OCI-LY1 (cell line): ENCODE results near the gene CNTN1.

Experiments
- H2AFZ ChIP-seq: fragments of 200-600 bp; sonication (generic), shearing (Covaris generic); 2 replicates; pipeline ENCODE4 v1.6.0; 2014; ENCODE audit warnings: antibody characterized with exemption, mild to moderate bottlenecking, low read length
- H3F3A ChIP-seq: fragments of 200-600 bp; sonication (generic), shearing (Covaris generic); 2 replicates; pipeline ENCODE4 v1.6.0; 2014; ENCODE audit warnings: mild to moderate bottlenecking, antibody characterized with exemption, low read length, moderate library complexity; ENCODE audit not compliant: insufficient read depth
- H3K27ac ChIP-seq: fragments of 200-600 bp; sonication (generic); 2 replicates; pipeline ENCODE4 v1.5.1; 2014; ENCODE audit warnings: low read length, mixed run types, mild to moderate bottlenecking, low read depth; ENCODE audit not compliant: poor library complexity, severe bottlenecking
- H3K27me3 ChIP-seq: fragments of 200-600 bp; sonication (generic); 2 replicates; pipeline ENCODE4 v1.6.0; 2014; ENCODE audit warnings: antibody characterized with exemption, mild to moderate bottlenecking, low read length, moderate library complexity; ENCODE audit not compliant: insufficient read depth
- H3K36me3 ChIP-seq: fragments of 200-600 bp; sonication (generic); 2 replicates; pipeline ENCODE4 v1.6.1; 2014; ENCODE audit warnings: mild to moderate bottlenecking, antibody characterized with exemption, low read length, moderate library complexity, mixed read lengths; ENCODE audit not compliant: insufficient read depth
- H3K4me1 ChIP-seq: fragments of 200-600 bp; sonication (generic); 2 replicates; pipeline ENCODE4 v1.5.1; 2014; ENCODE audit warnings: mild to moderate bottlenecking, low read length, moderate library complexity; ENCODE audit not compliant: insufficient read depth, severe bottlenecking
- H3K4me2 ChIP-seq: fragments of 200-600 bp; sonication (generic), shearing (Covaris generic); 2 replicates; pipeline ENCODE4 v1.6.1; 2014; ENCODE audit warnings: low read length
- H3K4me3 ChIP-seq: fragments of 200-600 bp; sonication (generic); 2 replicates; pipeline ENCODE4 v1.5.1; 2014; ENCODE audit warnings: low read length, low read depth, mild to moderate bottlenecking, mixed read lengths; ENCODE audit not compliant: poor library complexity, severe bottlenecking
- H3K79me2 ChIP-seq: fragments of 200-600 bp; shearing (Covaris generic); 2 replicates; pipeline ENCODE4 v1.6.1; 2016; ENCODE audit warnings: mixed run types, low read length, mixed read lengths; ENCODE audit not compliant: insufficient read depth
- H3K9ac ChIP-seq: fragments of 200-600 bp; sonication (generic), shearing (Covaris generic); 2 replicates; pipeline ENCODE4 v1.6.1; 2014; ENCODE audit warnings: mild to moderate bottlenecking, low read length, mixed read lengths
- H3K9me2 ChIP-seq: fragments of 200-600 bp; sonication (generic), shearing (Covaris generic); 2 replicates; pipeline ENCODE4 v1.6.1; 2014; ENCODE audit warnings: low read depth, mild to moderate bottlenecking, low read length, mixed read lengths
- H3K9me3 ChIP-seq: fragments of 200-600 bp; shearing (Covaris generic); 2 replicates; pipeline ENCODE4 v1.6.1; 2014; ENCODE audit warnings: low read length, mixed read lengths
- H4K20me1 ChIP-seq: fragments of 200-600 bp; sonication (generic), shearing (Covaris generic); 2 replicates; pipeline ENCODE4 v1.6.0; 2016; ENCODE audit warnings: mild to moderate bottlenecking, low read length; ENCODE audit not compliant: insufficient read depth
- EZH2 ChIP-seq: fragments of 200-600 bp; sonication (generic), shearing (Covaris generic); IDR thresholded peaks from 2 replicates; pipeline ENCODE4 v1.8.0; 2017; ENCODE audit warnings: borderline replicate concordance, mixed run types, mild to moderate bottlenecking, antibody characterized with exemption, low read length, moderate library complexity, mixed read lengths
- TF ChIP-seq, protein P1 (sequence below): fragments of 200-600 bp; sonication (generic), shearing (Covaris generic); IDR thresholded peaks from 2 replicates; pipeline ENCODE4 v1.5.1; 2017; ENCODE audit warnings: mild to moderate bottlenecking, antibody characterized with exemption, low read length, moderate library complexity, mixed read lengths

The CNTN1 gene

DNA sequence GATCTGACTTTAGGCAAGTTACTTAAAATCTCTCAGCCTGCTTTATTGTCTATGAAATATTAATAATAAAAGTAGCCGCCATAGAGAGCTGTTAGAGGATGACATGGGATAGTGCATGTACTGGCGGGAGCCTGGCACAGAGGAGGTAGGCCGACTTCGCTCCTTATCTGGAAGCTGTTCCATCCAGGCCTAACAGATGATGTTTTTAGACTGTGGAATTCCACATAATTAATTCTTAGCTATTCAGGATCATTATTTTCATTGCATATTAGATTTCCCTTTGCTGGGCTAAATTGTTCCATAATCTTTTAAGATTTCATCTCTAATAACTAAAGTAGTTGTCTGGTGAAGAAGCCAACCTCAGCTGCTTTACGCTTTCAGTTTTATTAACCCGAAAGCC, 30.8 kb downstream of the CNTN1 start:
- Histone ChIP-seq H3K27ac (no peak overlapping the region), H3K4me1 (no peaks in the 10 kb centered on the region), H3K27me3 (no peaks in the 10 kb centered on the region), H4K20me1 (no peaks in the 10 kb centered on the region), H3K9me2 (no peaks in the 10 kb centered on the region), H3K4me2 (no peak overlapping the region), H3K79me2 (no peaks in the 10 kb centered on the region), H3F3A (no peaks in the 10 kb centered on the region), H3K9me3 (no peaks in the 10 kb centered on the region), H3K36me3 (no peaks in the 10 kb centered on the region), H2AFZ (no peak overlapping the region), H3K9ac (no peak overlapping the region), H3K4me3 (no peak overlapping the region)
- TF ChIP-seq, protein P1, sequence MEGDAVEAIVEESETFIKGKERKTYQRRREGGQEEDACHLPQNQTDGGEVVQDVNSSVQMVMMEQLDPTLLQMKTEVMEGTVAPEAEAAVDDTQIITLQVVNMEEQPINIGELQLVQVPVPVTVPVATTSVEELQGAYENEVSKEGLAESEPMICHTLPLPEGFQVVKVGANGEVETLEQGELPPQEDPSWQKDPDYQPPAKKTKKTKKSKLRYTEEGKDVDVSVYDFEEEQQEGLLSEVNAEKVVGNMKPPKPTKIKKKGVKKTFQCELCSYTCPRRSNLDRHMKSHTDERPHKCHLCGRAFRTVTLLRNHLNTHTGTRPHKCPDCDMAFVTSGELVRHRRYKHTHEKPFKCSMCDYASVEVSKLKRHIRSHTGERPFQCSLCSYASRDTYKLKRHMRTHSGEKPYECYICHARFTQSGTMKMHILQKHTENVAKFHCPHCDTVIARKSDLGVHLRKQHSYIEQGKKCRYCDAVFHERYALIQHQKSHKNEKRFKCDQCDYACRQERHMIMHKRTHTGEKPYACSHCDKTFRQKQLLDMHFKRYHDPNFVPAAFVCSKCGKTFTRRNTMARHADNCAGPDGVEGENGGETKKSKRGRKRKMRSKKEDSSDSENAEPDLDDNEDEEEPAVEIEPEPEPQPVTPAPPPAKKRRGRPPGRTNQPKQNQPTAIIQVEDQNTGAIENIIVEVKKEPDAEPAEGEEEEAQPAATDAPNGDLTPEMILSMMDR: no peak
- TF ChIP-seq EZH2: no peak

- Histone ChIP-seq H3K4me2 (no peak overlapping the region), H3F3A (no peaks in the 10 kb centered on the region), H2AFZ (no peak overlapping the region), H4K20me1 (no peaks in the 10 kb centered on the region), H3K79me2 (no peaks in the 10 kb centered on the region), H3K9ac (no peak overlapping the region), H3K4me1 (no peaks in the 10 kb centered on the region), H3K9me2 (no peaks in the 10 kb centered on the region), H3K4me3 (no peak overlapping the region), H3K27ac (no peak overlapping the region), H3K27me3 (no peaks in the 10 kb centered on the region), H3K36me3 (no peaks in the 10 kb centered on the region), H3K9me3 (no peaks in the 10 kb centered on the region)
- TF ChIP-seq, protein P1: no peak
- TF ChIP-seq EZH2: no peak
Measured at GRCh38 chr12:40726366-40726765, 34.1 kb downstream of the CNTN1 start.

DNA sequence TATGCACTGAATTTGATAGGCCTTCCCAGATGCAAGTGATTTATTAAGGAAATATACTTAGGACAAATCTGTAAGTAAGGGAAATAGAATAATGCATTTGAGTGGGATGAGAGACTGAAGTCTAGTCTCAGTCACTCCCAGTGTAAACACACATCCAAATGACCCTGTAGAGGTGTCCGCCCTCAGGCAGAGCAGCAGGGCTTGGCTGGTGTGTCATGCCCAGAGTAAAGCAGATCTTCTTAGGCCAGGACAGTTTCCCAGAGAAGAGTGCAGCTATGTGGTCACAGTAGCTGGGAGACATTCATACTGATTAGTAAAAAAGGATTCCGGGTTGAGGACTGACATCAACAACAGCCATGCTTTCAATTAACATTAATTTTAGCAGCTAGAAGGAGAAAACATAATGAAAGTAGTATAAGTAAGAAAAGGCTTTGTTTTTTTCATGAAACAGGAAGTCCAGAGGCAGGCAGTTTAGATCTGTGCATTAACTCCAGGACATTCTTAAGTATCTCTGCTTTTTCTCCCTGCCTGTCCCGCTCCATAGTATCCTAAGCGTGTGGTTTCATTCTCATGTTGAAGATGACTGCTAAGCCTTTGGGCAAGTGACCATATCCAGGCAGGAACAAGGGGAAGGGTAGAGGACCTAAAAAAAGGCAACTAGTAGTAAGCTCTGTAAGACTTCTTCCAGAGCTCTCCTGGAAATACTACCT, 35.7 kb downstream of the CNTN1 start:
- Histone ChIP-seq H3K4me2 (no peak overlapping the region), H3K27ac (no peak overlapping the region)

More for the DNA sequence above, 35.7 kb downstream of the CNTN1 start:
- TF ChIP-seq, protein P1: no peak
- H3K9ac ChIP-seq: no peak overlapping the region
- H4K20me1 ChIP-seq: no peaks in the 10 kb centered on the region
- no peaks in the 10 kb centered on the region for H3K79me2 ChIP-seq
- H3K4me3 ChIP-seq: no peak overlapping the region
- H3K36me3 ChIP-seq: no peaks in the 10 kb centered on the region
- H2AFZ ChIP-seq: no peak overlapping the region
- no peaks in the 10 kb centered on the region for H3K9me2 ChIP-seq
- H3F3A ChIP-seq: no peaks in the 10 kb centered on the region
- no peaks in the 10 kb centered on the region for H3K4me1 ChIP-seq
- no peaks in the 10 kb centered on the region for H3K9me3 ChIP-seq
- H3K27me3 ChIP-seq: no peaks in the 10 kb centered on the region
